Natural killer cell (primary cell): ENCODE measurements around the gene ACOT11. TPM values are rescaled to one million over a fixed set of nuclear protein-coding genes. Genes with fewer than 3 reads are reported as not detected.

Experiments used
- ATAC-seq, 3 donors: fragments of 150-1000 bp in 2 of 3; fragments of 200-7000 bp in 1 of 3; cut with Tn5 transposase; 1 replicate in 1 of 3; 2 replicates in 2 of 3; pipeline ENCODE4 v1.10.0; 2021; ENCODE audit warnings: mild to moderate bottlenecking in 2 of 3, moderate library complexity in 2 of 3
- DNase-seq, 2 donors: peaks; one replicate each; pipeline versions ENCODE4 v3.0.0 to v3.0.0-alpha.2; 2013 to 2021; ENCODE audit warnings: mixed read lengths in 1 of 2
- H3K27ac ChIP-seq: one replicate; pipeline ENCODE4 v1.5.1; 2013; ENCODE audit warnings: mild to moderate bottlenecking, low read length
- H3K27me3 ChIP-seq: one replicate; pipeline ENCODE4 v1.6.1; 2013; ENCODE audit warnings: low read length; ENCODE audit not compliant: control insufficient read depth, insufficient read depth
- H3K36me3 ChIP-seq: one replicate; pipeline ENCODE4 v1.6.1; 2013; ENCODE audit warnings: low read length; ENCODE audit not compliant: control insufficient read depth, insufficient read depth
- H3K4me1 ChIP-seq: one replicate; pipeline ENCODE4 v1.6.1; 2013; ENCODE audit warnings: low read length; ENCODE audit not compliant: control insufficient read depth, insufficient read depth
- H3K4me3 ChIP-seq: one replicate; pipeline ENCODE4 v1.5.1; 2013; ENCODE audit warnings: low read length
- H3K9me3 ChIP-seq: one replicate; pipeline ENCODE4 v1.6.1; 2013; ENCODE audit warnings: low read length; ENCODE audit not compliant: control insufficient read depth, insufficient read depth
- H3K27ac Mint-ChIP-seq, 2 donors: one replicate each; pipeline ENCODE4 v1.8.0; 2022; ENCODE audit warnings: mild to moderate bottlenecking in 2 of 2, mixed read lengths in 2 of 2, moderate library complexity in 1 of 2
- H3K27me3 Mint-ChIP-seq, 2 donors: one replicate each; pipeline ENCODE4 v1.8.0; 2022; ENCODE audit warnings: low read depth in 2 of 2, mixed read lengths in 2 of 2
- H3K36me3 Mint-ChIP-seq: one replicate; pipeline ENCODE4 v1.8.0; 2022; ENCODE audit warnings: mixed read lengths
- H3K4me1 Mint-ChIP-seq, 2 donors: one replicate each; pipeline ENCODE4 v1.8.0; 2022; ENCODE audit warnings: mixed read lengths in 2 of 2
- H3K4me3 Mint-ChIP-seq: one replicate; pipeline ENCODE4 v1.8.0; 2022; ENCODE audit warnings: mild to moderate bottlenecking, moderate library complexity, mixed read lengths
- H3K9me3 Mint-ChIP-seq, 2 donors: one replicate each; pipeline ENCODE4 v1.8.0; 2022; ENCODE audit warnings: mixed read lengths in 2 of 2
- CTCF ChIP-seq: fragments of 200-600 bp; IDR thresholded peaks from one replicate; pipeline ENCODE4 v1.8.0; 2022; ENCODE audit warnings: antibody characterized with exemption
- whole genome bisulfite sequencing: methylation state at CpG from one replicate; pipeline ENCODE4 v1.1.7; 2013; ENCODE audit warnings: missing lambda C conversion rate; ENCODE audit not compliant: insufficient coverage; 5-methylcytosine and 5-hydroxymethylcytosine counted together
- intact Hi-C: fragments of 100-400 bp; cut with micrococcal nuclease; formaldehyde crosslinking; loops from one replicate; pipeline ENCODE4 v1.14.2; 2022
- total RNA-seq, 4 donors: library from RNA; stranded (reverse); fragments of 120-200 nt in 1 of 4; gene quantifications; one replicate each; pipeline versions ENCODE4 v1.2.3 to v1.2.4, GENCODE V29; 2013 to 2022

ACOT11 gene
- total RNA-seq, 3 donors from 2014 or later (not counting 1 experiment from before 2014, with no cell fraction given) = 0.61 to 1.2 (median 0.85) TPM

- Histone ChIP-seq H3K4me3 (no peak overlapping the region), H3K27ac (no peak overlapping the region), H3K9me3 (no peaks in the 10 kb centered on the region), H3K27me3 (no peaks in the 10 kb centered on the region), H3K4me1 (peaks cover 8% of the 10 kb centered on the region), H3K36me3 (no peaks in the 10 kb centered on the region)
- Mint-ChIP-seq H3K9me3 (no peaks in the 10 kb centered on the region), H3K4me3 (no peak overlapping the region), H3K27me3 (no peaks in the 10 kb centered on the region), H3K4me1 (peaks cover 9 to 11% of the 10 kb centered on the region in 2 donors), H3K27ac (no peak overlapping the region), H3K36me3 (no peaks in the 10 kb centered on the region)
- intact Hi-C loops = no loop called here
- DNase-seq = no peak
- no peak for TF ChIP-seq CTCF
- no peak for ATAC-seq
- WGBS = 90% methylated on average over 13 of the region's 13 CpGs
Observed at GRCh38 chr1:54606990-54607325, 58.9 kb downstream of the ACOT11 start.

- H3K36me3 Mint-ChIP-seq = no peaks in the 10 kb centered on the region
- no peaks in the 10 kb centered on the region for H3K27me3 Mint-ChIP-seq
- no peak overlapping the region for H3K4me3 Mint-ChIP-seq
- Histone ChIP-seq H3K27me3 (no peaks in the 10 kb centered on the region), H3K4me1 (peaks cover 8% of the 10 kb centered on the region), H3K27ac (no peak overlapping the region), H3K36me3 (no peaks in the 10 kb centered on the region), H3K9me3 (no peaks in the 10 kb centered on the region), H3K4me3 (no peak overlapping the region)
- intact Hi-C loops = no loop called here
- DNase-seq (no peak), ATAC-seq (no peak)
- TF ChIP-seq CTCF = no peak
- no peak overlapping the region for H3K27ac Mint-ChIP-seq
- H3K4me1 Mint-ChIP-seq = peaks cover 9 to 11% of the 10 kb centered on the region in 2 donors
- WGBS = 92% methylated on average over 18 of the region's 19 CpGs
- no peaks in the 10 kb centered on the region for H3K9me3 Mint-ChIP-seq
Observed at GRCh38 chr1:54607821-54608565, 60.0 kb downstream of the ACOT11 start.

- H3K4me1 Mint-ChIP-seq = peaks cover 9 to 11% of the 10 kb centered on the region in 2 donors
- Histone ChIP-seq H3K36me3 (no peaks in the 10 kb centered on the region), H3K9me3 (no peaks in the 10 kb centered on the region), H3K4me1 (peaks cover 8% of the 10 kb centered on the region), H3K27ac (no peak overlapping the region), H3K27me3 (no peaks in the 10 kb centered on the region), H3K4me3 (no peak overlapping the region)
- no peak for TF ChIP-seq CTCF
- no peaks in the 10 kb centered on the region for H3K9me3 Mint-ChIP-seq
- intact Hi-C loops = no loop called here
- DNase-seq (no peak), ATAC-seq (no peak)
- no peak overlapping the region for H3K27ac Mint-ChIP-seq
- H3K27me3 Mint-ChIP-seq = no peaks in the 10 kb centered on the region
- WGBS = 79% methylated on average over 9 of the region's 9 CpGs
- H3K36me3 Mint-ChIP-seq = no peaks in the 10 kb centered on the region
- no peak overlapping the region for H3K4me3 Mint-ChIP-seq
Observed at GRCh38 chr1:54608566-54609230, 60.7 kb downstream of the ACOT11 start.
